Putamen (tissue), 1 donor: ENCODE results near the gene HCN2.
"Not testable (repeated sequence)": the region's sequence is repeated elsewhere in the genome, so short reads cannot be mapped to it uniquely, and the experiment has no call there.

Experiments used
- DNase-seq: peaks from one replicate; pipeline ENCODE4 v3.0.0-alpha.2; 2016; ENCODE audit warnings: low spot score

Gene HCN2

DNA sequence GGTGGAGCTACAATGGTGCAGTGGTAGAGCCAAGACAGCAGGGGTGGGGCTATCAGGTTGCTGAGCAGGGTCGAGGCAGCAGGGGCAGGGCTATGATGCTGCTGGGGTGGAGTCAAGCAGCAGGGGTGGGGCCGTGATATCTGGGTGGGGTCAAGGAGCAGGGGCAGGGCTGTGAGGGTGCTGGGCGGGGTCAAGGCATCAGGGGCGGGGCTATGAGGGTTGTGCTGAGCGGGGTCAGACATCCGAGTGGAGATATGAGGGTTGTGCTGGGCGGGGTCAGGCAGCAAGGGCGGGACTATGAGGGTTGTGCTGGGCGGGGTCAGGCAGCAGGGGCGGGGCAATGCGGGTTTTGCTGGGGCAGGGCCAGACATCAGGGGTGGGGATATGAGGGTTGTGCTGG lies 14.7 kb downstream of the HCN2 start:
- no peak for DNase-seq

DNA sequence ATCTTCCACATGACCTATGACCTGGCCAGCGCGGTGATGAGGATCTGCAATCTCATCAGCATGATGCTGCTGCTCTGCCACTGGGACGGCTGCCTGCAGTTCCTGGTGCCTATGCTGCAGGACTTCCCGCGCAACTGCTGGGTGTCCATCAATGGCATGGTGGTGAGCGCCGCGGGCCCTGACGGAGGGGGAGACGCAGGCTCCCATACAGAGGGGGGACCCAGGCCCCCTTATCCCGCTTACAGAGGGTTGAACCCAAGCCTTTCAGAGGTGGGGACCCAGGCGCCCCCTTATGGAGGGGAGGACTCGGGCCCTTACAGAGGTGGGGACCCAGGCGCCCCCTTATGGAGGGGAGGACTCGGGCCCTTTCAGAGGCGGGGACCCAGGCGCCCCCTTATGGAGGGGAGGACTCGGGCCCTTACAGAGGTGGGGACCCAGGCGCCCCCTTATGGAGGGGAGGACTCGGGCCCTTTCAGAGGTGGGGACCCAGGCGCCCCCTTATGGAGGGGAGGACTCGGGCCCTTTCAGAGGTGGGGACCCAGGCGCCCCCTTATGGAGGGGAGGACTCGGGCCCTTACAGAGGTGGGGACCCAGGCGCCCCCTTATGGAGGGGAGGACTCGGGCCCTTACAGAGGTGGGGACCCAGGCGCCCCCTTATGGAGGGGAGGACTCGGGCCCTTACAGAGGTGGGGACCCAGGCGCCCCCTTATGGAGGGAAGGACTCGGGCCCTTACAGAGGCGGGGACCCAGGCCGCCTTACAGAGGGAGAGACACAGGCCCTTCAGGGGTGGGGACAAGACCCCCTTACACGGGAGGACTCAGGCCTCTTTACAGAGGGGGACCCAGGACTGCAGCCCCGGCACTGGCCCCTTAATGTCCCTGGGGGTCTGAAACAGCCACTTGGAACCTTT lies 15.6 kb downstream of the HCN2 start:
- DNase-seq, result not testable (repeated sequence)

GRCh38 chr19:607301-608154 lies 17.8 kb downstream of the HCN2 start:
- peak; percentile 64 for DNase-seq

DNA sequence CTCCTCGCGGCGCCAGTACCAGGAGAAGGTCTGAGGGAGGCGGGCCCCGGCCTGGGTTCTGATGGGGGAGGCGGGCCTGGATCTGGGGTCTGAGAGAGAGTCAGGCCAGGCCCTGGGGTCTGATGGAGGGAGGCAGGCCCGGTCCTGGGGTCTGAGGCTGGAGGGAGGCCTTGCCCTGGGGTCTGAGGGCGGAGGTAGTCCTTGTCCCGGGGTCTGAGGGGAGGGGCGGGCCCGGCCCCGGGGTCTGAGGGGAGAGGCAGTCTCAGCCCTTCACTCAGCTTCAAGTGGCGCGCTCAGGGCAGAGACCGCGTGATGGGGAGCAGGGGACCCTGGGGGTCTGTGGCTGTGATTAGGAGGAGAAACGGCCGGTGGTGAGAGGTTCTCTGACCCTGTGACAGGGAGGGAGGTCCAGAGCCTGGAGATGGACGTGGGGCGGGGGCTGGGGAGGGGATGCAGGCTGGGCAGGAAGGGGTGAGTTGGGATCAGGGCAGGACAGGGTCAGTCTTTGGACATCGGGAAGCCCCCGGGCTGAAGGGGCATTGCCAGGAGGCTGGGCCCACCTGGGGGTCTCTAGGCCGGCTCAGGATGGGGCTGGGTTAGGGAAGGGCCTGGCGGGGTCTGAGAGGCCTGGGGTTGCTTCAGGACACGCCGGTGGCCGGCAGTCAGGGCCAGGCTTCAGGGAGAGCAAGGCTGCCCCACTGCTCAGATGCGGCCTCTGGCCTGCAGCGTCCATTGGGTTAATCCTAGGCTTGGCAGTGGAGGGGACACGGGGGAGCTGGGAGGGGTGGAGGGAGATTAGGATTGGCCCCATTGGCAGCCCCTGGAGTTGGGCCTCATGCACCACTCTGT lies 18.7 kb downstream of the HCN2 start:
- no peak for DNase-seq

GRCh38 chr19:609004-609346 lies 19.3 kb downstream of the HCN2 start:
- peak; percentile 91 for DNase-seq

- DNase-seq, result no peak
Measured at GRCh38 chr19:610071-610800, 20.6 kb downstream of the HCN2 start.

DNA sequence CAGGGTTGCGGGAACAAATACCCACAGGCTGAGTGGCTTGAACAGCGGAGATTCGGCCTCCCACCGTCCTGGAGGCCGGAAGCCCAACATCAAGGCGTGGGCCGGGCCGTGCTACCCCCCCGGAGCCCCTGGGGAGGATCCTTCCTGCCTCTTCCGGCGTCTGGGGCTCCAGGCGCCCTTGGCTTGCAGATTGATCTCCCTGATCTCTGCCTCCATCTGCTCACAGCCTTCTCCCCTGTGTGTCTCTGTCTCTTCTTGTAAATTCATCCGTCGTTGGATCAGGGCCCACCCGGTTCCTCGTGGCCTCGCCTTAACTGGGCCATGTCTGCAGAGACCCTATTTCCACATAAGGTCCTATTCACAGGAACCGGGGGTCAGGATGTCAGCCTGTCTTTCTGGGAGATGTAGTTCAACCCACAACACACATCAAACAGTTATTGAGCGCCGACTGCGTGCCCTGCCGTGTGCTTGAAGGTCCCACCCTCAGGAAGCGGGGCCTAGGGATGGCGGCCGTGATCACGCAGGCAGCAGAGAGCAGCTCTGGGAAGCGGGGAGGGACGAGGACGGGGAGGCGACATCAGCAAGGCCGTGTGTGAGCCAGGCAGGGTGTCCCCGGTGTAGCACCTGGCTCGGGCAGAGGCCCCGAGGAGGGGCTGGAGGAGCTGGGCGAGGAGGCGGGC lies 21.3 kb downstream of the HCN2 start:
- no peak for DNase-seq

DNA sequence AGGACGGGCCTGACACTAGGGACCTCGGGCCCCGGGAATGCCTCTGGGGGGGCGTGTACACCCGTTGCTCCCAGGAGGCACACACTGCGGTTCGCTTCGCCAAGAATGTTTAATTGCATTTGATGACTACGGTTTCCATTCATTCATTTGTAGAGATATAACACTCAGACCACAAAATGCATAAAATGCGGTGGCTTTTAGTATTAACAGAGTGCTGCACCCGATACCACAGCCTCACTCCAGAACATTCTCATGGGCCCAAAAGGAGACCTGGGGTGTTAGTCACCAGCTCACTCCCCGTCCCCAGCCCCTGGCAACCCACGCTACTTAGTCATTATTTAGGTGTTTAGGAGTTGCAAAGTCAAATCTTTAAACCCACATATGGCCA lies 21.8 kb downstream of the HCN2 start:
- no peak for DNase-seq

- no peak for DNase-seq
Measured at GRCh38 chr19:612941-613340, 23.3 kb downstream of the HCN2 start.

DNA sequence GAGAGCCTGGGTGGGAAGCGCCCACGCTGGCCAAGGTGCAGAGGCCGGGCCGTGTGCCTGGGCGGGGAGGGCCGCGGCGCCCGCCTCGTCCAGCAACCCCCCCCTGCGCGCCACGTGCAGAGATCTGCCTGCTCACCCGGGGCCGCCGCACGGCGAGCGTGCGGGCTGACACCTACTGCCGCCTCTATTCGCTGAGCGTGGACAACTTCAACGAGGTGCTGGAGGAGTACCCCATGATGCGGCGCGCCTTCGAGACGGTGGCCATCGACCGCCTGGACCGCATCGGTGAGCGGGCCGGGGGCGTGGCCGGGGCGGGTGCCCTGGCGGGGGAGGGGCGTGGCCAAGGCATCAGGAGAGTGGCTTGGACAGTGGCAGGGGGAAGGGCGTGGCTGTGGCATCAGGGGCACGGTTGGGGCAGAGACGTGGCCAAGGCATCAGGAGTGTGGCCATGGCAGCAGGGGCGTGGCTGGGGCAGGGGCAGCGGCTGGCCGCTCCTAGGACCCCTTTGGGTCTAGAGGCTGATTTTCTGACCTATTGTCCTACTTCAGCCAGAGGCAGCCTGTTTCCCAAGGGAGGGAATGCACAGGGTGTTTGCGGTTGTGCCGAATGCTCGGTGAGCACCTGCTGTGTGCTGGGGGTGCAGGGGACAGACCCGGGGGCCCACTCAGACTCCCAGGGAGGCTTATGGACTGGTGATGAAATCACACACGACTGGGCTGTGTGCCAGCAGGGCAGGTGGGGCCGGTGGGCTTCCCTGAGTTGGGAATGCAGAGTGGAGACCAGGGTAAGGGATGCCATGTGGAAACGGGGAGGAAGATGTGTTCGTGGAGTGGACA lies 24.3 kb downstream of the HCN2 start:
- no peak for DNase-seq

GRCh38 chr19:615619-616018 lies 25.9 kb downstream of the HCN2 start:
- peak; percentile 66 for DNase-seq

GRCh38 chr19:616062-616700 lies 26.5 kb downstream of the HCN2 start:
- DNase-seq, result no peak

GRCh38 chr19:616747-617526 lies 27.3 kb downstream of the HCN2 start:
- no peak for DNase-seq

GRCh38 chr19:617551-618246 lies 28.0 kb downstream of the HCN2 start:
- no peak for DNase-seq

DNA sequence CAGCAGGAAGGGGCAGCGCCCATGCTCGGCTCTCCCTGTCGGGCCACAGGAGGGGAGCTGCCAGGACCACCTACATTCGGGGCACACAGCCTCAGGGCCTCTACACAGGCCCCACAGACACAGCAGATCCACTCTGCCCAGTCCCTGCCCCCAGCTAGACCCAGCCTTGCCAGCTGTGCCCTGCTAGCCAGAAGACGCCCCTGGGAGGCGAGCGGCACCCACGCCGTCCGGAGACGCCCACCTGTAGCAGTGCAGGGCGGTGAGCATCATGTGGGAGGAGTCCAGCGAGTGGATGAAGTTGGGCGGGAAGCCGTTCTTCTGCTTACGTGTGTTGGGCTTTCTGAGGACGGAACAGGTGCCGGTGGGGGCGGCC lies 28.6 kb downstream of the HCN2 start:
- no peak for DNase-seq

- DNase-seq, result no peak
Measured at GRCh38 chr19:618674-619285, 29.1 kb downstream of the HCN2 start.

DNA sequence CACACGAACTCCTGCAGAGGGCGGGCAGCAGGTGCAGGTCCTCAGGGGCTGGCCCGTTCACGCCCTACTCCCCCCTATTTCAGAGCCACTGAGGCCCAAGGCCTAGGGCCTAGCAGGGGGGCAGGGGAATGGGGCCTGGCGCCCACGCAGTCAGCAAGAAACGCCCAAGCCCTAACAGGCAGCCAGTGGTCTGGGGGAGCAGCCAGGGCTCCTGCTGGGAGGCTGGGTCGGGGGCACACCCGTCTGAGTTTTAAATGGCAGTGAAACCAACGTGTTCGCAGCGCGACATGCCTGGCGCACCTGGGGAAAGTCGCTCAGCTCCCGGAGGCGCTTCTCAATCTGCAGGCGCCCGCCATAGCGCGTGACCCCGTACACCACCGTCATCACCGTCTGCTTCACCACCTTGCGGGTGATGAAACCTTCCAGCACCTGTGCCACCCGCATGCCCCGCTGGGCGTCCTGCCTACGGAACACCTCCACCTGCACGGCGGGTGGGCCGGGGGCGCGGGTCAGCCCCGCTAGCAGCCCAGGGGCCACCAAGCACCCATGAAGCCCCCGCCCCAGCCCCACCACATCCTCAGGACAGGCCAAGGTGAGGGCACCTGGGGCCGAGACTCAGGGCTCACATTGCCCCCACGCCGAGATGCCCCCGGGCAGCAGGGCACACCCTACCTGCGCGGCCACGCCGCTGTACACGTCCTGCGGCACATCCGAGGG lies 29.8 kb downstream of the HCN2 start:
- DNase-seq, result no peak
